ENCODE results near the gene H6PD.

H6PD gene

DNA sequence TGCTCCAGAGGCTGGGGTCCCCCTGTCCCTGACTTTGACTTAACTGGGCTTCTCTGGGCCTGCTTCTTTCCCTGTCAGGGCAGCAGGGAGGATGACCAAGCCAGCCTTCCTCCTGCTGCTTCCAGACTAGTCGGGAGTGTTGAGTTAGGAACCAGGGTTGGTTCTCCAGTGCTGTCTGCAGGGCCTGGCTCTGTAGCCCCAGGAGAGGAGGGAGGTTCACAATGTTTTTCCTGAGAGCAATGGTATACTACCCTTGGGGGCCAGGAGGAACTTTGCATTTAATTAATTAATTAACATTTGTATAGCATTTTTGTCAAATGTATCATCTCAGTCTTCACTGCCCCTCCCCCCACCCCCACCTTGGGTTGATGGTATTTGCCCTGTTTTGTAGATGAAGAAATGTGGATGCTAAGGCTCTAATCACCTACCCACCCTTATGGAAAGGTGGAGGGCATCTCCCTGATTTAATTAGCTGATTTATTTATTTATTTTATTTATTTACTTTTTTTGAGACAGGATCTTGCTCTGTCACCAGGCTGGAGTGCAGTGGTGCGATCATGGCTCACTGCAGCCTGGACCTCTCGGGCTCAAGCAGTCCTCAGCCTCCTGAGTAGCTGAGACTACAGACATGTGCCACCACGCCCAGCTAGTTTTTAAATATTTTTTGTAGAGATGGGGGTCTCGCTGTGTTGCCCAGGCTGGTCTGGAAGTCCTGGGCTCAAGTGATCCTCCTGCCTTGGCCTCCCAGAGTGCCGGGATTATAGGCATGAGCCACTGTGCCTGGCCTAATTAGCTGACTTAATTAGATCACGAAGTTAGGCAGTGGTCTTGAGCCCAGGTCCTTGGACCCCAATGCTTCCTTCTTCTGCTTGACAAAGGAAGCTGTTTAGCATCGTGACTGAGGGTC, 6.6 kb downstream of the H6PD start:
- DNase-seq = no peak

DNA sequence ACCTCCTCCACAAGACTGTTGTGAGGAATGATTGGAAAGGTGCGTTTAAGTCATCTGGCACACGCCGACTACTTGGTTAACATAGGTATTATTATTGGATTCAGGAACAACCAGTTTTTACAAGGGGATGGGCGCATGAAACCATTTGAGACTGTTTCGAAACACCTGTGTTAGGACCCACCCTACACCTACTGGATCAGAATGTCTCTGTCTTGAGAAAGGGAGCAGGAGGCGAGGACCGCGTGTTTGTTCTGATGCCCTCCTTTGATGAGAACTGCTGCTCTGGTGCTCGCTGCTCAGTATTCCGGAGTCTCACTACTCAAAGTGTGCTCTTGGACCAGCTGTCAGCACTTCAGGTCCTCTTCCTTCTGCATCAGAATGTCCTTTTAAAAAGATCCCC, 7.3 kb downstream of the H6PD start:
- no peak for DNase-seq

GRCh38 chr1:9242338-9242969, 7.9 kb downstream of the H6PD start:
- no peak for DNase-seq

- DNase-seq = no peak
These were observed 8.6 kb downstream of the H6PD start for GRCh38 chr1:9243066-9243739.

DNA sequence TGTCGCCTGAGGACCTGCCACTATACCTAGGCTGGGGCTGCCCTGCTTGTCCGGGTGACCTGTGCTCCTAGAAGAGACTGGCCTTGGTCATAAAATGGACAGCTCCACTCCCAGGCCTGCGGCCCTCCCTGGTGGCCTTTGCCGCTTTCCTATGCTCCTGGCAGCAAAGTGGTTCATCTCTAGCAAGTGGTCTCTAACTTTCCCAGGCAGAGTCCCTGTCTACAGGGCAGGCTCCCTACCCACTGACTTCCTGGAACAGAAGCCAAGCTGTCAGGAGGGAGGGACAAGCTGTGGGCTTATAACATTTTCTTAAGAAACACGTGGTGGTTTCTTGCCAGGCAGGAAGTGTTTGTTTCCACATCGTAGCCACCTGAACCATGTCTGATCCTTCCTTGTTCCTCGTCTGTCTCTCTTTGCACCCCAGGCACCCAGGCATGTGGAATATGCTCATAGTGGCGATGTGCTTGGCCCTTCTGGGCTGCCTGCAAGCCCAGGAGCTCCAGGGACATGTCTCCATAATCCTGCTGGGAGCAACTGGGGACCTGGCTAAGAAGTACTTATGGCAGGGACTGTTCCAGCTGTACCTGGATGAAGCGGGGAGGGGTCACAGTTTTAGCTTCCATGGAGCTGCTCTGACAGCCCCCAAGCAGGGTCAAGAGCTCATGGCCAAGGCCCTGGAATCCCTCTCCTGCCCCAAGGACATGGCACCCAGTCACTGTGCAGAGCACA, 10.1 kb downstream of the H6PD start:
- no peak for DNase-seq

- no peak for DNase-seq
These were observed 10.7 kb downstream of the H6PD start for GRCh38 chr1:9245230-9245619.

- DNase-seq = no peak
These were observed 11.1 kb downstream of the H6PD start for GRCh38 chr1:9245661-9246060.

DNA sequence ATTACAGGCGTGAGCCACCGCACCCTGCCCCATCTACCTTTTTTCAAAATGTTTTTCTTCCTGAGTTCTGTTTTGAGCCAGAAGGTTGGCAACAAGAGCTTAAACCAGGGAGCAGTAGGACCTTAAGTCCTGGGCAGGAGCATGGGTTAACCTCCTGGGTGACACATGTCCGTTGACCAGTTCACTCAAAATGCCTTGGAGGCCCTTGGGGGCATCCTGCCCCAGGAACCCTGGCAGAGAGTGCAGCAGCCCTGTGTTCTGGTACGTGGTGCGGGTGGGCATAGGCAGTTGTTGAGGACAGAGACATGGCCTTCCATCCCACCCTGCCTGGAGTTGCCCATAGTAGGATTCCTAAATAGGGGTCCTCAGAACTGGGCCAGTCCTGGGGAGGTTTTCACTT, 11.6 kb downstream of the H6PD start:
- no peak for DNase-seq

DNA sequence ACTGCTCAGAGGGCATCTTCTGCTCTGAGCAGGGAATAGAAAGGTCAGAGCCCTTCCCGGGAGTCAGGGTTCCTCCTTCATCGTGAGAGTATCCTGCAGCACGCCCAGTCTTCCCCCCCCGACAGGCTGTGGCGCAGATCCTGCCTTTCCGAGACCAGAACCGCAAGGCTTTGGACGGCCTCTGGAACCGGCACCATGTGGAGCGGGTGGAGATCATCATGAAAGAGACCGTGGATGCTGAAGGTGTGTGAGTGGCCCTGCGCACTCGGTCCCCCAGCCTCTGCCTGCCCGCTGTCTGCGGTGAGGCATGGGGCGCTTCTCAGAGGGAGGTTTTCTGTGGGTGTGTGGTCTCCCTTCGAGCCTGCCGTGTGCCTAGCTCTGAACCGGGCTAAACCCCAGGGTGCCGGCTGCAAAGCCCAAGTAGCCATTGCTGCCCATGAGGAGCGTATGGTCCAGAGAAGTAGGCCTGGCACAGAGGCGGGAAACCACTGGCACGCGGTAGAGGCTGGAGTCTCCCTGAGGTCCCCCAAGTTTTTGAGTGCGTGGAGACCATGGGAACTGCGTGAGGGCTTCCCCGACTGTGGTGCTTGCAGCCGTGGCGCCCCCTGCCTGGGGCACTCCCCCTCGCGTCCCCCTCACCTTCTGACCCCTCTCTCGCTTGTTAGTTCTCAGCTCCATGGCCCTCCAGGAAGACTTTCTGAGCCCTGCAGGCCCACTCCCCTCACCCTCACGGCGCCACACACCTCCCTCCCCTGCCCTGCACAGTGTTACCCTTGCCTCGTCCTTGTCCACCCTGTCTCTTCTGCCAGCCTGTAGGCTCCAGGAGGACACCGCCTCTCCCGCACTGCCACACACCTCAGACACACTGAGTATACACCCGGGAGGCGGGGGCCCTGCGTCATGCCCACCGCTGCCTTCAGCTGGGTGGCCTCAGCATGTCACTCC, 12.5 kb downstream of the H6PD start:
- DNase-seq = no peak

GRCh38 chr1:9247894-9248293, 13.3 kb downstream of the H6PD start:
- DNase-seq = no peak

DNA sequence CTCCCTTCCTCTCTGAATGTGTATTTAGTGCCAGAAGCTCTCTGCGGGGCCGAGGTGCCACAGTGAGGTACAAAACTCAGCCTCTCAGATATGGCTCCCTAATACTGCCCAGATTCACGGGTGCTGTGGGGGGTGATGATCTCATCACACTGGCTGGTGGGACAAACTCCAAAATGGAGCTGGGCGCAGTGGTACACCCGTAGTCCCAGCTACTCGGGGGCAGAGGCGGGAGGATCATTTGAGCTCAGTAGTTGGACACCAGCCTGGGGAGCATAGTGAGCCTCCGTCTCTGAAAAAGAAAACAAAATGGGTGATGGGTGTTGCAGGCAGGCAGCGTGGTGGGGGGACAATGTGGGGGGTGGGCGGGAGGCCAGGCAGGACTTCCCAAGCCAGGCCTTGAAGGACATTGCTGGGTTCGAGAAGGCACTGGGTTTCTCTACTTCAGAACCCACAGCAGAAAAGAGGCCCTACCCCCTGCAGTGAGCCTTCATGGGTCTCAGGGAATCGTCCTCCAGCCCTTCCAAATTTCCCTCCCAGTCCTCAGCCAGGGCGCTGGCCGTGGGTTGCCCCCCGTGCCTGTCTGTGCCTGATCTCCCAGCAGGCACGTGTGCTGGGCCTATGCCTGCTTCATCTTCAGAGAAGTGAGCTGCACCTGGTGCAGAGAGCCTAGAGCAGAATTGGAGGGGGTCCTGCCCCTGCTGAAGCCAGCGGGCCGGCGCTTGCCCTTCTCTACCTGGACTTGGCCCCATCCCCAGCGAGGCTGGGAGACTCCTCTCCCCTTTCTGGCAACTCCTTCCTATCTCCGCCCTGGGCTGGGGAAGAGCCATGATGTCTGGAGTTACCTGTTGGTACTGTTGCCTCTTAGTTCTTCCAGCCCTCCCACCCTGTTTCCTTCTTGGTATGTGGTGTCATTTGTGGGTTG, 14.0 kb downstream of the H6PD start:
- DNase-seq = no peak

DNA sequence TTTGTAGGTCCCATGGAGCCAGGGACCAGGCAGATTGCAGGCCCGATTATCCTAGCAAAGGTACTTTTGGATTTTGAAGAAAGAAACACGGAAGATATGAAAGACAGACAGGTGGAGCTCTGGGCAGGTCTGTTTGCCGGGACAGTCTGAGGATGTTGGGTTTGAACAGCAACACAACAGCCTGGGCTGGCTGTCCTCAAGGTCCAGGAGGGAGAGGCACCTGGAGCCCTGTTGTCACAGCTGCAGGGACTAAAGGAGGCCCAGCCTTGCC, 14.6 kb downstream of the H6PD start:
- no peak for DNase-seq

- DNase-seq = no peak
These were observed 15.2 kb downstream of the H6PD start for GRCh38 chr1:9249534-9250410.

DNA sequence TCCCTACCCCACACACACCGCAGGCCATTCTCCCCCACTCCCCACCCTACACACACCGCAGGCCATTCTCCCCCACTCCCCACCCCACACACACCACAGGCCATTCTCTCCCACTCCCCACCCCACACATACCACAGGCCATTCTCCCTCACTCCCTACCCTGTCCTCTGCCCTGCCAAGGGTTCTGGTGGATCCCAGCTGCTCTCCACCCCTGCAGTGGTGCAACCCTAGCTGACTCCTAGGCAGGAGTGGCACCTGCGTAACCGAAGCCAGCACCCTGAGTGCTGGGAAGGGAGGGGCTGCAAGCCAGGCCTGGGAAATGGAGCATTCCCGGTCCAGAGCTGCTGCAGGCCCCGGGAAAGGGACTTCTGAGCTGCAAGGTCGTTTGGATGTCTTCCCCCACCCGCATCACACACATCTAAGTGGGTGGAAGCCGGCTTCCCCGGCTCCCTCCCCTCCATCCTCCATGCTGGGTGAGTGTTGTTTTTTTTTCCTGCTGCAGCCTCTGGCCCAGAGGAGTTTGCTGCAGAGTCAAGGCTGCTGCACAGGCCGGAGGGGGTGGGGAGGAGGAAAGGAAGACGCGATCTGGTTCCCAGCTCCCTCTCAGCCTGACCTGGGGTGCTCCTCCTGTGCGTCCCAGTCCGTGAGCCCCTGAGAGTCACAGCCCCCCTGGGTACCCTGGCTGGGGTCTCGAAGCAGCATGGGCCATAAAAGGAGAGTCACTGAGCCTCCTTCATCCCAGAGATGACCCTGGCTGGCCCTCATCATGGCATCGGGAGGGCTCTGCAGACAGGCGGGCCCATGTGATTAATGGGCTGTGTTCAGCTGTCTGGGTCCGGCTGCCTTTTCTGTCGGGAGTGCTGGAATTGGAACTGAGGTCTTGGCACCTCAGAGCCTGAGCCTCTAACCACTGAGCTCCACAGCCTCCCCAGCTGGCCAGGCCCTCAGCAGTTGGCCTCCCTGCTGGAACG, 16.1 kb downstream of the H6PD start:
- no peak for DNase-seq

DNA sequence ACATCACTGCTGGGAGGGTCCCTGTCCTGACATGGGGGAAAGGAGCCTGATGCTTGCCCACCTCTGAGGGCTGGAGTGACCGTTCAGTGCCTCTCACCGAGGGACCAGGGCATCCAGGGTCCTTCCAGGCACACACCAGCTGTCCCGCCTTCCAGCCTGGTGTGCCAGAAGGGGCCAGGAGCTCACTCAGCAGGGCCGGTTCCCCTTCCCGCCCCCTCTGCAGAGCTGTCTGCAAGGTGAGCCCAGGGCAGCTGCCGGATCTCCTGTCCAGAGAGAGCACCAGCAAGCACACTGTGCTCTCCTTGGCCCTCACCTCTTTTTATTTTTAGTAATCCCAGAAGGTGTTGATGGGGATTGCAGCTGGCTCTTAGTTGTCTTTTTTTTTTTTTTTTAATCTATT, 16.9 kb downstream of the H6PD start:
- DNase-seq = no peak

DNA sequence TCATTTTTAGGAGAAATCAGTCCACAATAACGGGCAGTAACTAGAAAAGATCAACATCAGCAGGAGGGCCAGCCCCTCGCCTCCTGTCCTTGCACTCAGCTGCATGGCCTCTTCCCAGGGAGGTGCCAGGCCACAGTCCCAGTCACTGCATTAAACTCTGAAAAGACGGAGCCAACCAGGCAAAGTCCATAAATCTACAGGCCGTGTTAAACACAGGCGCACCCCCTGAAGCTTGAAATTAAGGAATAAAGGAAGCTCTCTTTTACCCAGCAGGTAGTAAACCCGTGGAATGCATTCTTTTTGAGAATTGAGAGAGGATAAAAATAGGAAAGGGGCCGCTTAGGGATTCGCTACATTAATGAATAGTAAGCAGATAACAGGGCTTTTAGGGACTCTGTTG, 18.4 kb downstream of the H6PD start:
- no peak for DNase-seq

DNA sequence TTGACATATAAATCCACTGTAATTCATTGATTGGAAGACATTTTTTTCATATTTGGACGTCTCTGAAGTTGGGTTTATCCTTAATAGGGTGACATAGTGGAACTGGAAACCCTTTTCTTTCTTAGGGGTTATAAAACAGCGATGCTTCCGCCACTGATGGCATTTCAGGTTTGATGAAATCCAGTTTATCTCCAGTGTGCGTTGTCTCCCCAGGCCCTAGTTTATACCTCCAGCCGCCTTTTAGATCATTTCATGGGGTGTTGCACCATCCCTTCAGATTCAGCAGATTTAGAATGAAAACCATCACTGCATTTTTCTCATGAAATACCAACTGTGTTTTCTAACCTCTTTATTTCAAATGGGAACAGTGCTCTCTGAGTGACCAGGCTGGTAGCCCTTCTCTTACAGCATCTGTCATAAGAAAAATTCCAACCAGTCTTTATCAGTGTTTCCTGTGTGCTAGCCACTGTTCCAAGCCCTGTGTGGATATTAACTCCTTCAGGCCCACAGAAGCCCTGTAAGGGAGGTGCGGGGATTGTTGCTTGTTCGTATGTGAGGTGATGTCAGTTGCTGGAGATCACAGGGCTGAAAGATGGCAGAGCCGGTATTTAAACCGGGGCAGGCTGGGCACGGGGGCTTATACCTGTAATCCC, 19.0 kb downstream of the H6PD start:
- peak; percentile 43 for DNase-seq

GRCh38 chr1:9256332-9256731, 21.8 kb downstream of the H6PD start:
- no peak for DNase-seq

All from fibroblast of skin of back (primary cell).